HCT116 (cell line): Measurements from ENCODE around the gene RGS7.

Experiments used
- CEBPB ChIP-seq: IDR thresholded peaks from 2 replicates; pipeline ENCODE4 v1.6.1; 2012; ENCODE audit warnings: low read depth
- POLR2A ChIP-seq: IDR thresholded peaks from 2 replicates; pipeline ENCODE4 v1.7.0; 2011; ENCODE audit warnings: borderline replicate concordance; ENCODE audit not compliant: insufficient read depth, insufficient read length; ENCODE audit errors: extremely low read depth
- RAD21 ChIP-seq: IDR thresholded peaks from 2 replicates; pipeline ENCODE4 v1.6.1; 2012; ENCODE audit warnings: low read depth, mild to moderate bottlenecking
- SRF ChIP-seq: IDR thresholded peaks from 2 replicates; pipeline ENCODE4 v1.6.1; 2012; ENCODE audit warnings: low read depth
- YY1 ChIP-seq: IDR thresholded peaks from 2 replicates; pipeline ENCODE4 v1.6.1; 2011; ENCODE audit warnings: low read length, low read depth, moderate library complexity, mild to moderate bottlenecking; ENCODE audit not compliant: insufficient replicate concordance; ENCODE audit errors: extremely low read depth
- ZFX ChIP-seq: fragments of 450-650 bp; IDR thresholded peaks from 2 replicates; pipeline ENCODE4 v1.6.1; 2017
- TF ChIP-seq, protein P1 (sequence below), 3 experiments: fragments of 200-600 bp in 1 of 3; sonication (generic) in 1 of 3; IDR thresholded peaks in 2 of 3; conservative IDR thresholded peaks in 1 of 3; 2 replicates each; pipeline ENCODE4 v1.5.1; 2012 to 2017; ENCODE audit warnings: low read depth in 2 of 3, low read length in 2 of 3, antibody characterized with exemption in 1 of 3, borderline replicate concordance in 1 of 3, control low read depth in 1 of 3, mild to moderate bottlenecking in 1 of 3, mixed read lengths in 1 of 3, mixed run types in 1 of 3, moderate library complexity in 1 of 3; ENCODE audit not compliant: insufficient read depth in 1 of 3

DNA sequence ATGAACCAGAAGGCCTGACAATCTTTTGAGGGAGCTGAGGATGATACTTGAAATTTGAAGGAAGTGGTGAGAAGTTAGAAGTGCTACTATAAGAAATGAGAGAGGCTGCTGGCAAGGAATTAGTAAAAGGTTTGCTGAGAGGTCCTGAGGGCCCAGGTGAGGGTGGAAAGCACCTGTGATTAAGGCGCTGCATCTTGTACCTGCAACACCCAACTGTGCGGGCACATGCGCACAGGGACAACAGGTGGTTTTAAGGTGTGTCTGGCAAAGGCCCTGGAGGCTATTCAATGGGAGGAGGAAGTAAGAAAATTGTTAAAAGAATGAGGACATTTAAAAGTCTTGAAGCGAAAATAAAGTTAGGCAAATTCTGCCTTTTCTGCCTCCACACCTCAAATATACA is 349.3 kb downstream of the RGS7 start:
- TF ChIP-seq RAD21 (no peak), ZFX (no peak), POLR2A (no peak), YY1 (no peak), SRF (no peak), CEBPB (no peak)
- TF ChIP-seq, protein P1, sequence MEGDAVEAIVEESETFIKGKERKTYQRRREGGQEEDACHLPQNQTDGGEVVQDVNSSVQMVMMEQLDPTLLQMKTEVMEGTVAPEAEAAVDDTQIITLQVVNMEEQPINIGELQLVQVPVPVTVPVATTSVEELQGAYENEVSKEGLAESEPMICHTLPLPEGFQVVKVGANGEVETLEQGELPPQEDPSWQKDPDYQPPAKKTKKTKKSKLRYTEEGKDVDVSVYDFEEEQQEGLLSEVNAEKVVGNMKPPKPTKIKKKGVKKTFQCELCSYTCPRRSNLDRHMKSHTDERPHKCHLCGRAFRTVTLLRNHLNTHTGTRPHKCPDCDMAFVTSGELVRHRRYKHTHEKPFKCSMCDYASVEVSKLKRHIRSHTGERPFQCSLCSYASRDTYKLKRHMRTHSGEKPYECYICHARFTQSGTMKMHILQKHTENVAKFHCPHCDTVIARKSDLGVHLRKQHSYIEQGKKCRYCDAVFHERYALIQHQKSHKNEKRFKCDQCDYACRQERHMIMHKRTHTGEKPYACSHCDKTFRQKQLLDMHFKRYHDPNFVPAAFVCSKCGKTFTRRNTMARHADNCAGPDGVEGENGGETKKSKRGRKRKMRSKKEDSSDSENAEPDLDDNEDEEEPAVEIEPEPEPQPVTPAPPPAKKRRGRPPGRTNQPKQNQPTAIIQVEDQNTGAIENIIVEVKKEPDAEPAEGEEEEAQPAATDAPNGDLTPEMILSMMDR (IDR thresholded peaks at IDR 0.05 in 2 of 3, conservative IDR thresholded peaks at IDR 0.05 in 1 of 3; ENCODE audit: borderline replicate concordance in 1 of 3, insufficient read depth in 1 of 3, low read depth in 2 of 3, low read length in 2 of 3), result no peak
